Right hindlimb (tissue), 1 donor: ENCODE data around the gene DQX1.
"Not testable (repeated sequence)": the region's sequence is repeated elsewhere in the genome, so short reads cannot be mapped to it uniquely, and the experiment has no call there.

ENCODE experiments used
- DNase-seq: peaks from one replicate; pipeline ENCODE4 v3.0.0-alpha.2; 2018

The DQX1 gene

GRCh38 chr2:74525717-74526648 lies at the start of gene DQX1:
Gene DQX1, minus strand, starts transcription at chr2:74526231. Its CDS starts 502 bp downstream, at chr2:74525729.
- no peak for DNase-seq

- no peak for DNase-seq
These were observed 49.3 kb upstream of the DQX1 start for GRCh38 chr2:74575320-74575719.

GRCh38 chr2:74573747-74574562 lies 47.9 kb upstream of the DQX1 start:
- DNase-seq, result no peak

GRCh38 chr2:74572178-74572925 lies 46.3 kb upstream of the DQX1 start:
- no peak for DNase-seq

- DNase-seq, result no peak
These were observed 45.0 kb upstream of the DQX1 start for GRCh38 chr2:74571058-74571457.

GRCh38 chr2:74569686-74570085 lies 43.7 kb upstream of the DQX1 start:
- DNase-seq, result no peak

GRCh38 chr2:74567881-74568280 lies 41.9 kb upstream of the DQX1 start:
- no peak for DNase-seq

- DNase-seq, result peak; percentile 45
These were observed 40.7 kb upstream of the DQX1 start for GRCh38 chr2:74566754-74567085.

GRCh38 chr2:74566076-74566753 lies 40.2 kb upstream of the DQX1 start:
- DNase-seq, result no peak

- no peak for DNase-seq
These were observed 38.2 kb upstream of the DQX1 start for GRCh38 chr2:74564222-74564621.

GRCh38 chr2:74562126-74562775 lies 36.2 kb upstream of the DQX1 start:
- DNase-seq, result no peak

- not testable (repeated sequence) for DNase-seq
These were observed 35.0 kb upstream of the DQX1 start for GRCh38 chr2:74561022-74561421.

- no peak for DNase-seq
These were observed 34.6 kb upstream of the DQX1 start for GRCh38 chr2:74560591-74560990.

GRCh38 chr2:74559912-74560311 lies 33.9 kb upstream of the DQX1 start:
- DNase-seq, result no peak

- DNase-seq, result no peak
These were observed 32.5 kb upstream of the DQX1 start for GRCh38 chr2:74558284-74559230.

GRCh38 chr2:74556831-74557370 lies 30.9 kb upstream of the DQX1 start:
- DNase-seq, result no peak

GRCh38 chr2:74556159-74556558 lies 30.1 kb upstream of the DQX1 start:
- DNase-seq, result no peak

GRCh38 chr2:74555610-74556103 lies 29.6 kb upstream of the DQX1 start:
- DNase-seq, result no peak

- DNase-seq, result no peak
These were observed 28.9 kb upstream of the DQX1 start for GRCh38 chr2:74554820-74555531.
